Esophagus muscularis mucosa (tissue), 4 donors: ENCODE data around the gene ZNF775.

Experiments
- EP300 ChIP-seq: sonication (generic); formaldehyde crosslinking; IDR thresholded peaks from one replicate; pipeline ENCODE4 v1.6.1; 2017; ENCODE audit warnings: antibody characterized with exemption
- POLR2A ChIP-seq: fragments of 450-650 bp; IDR thresholded peaks from one replicate; pipeline ENCODE4 v1.6.1; 2017; ENCODE audit warnings: antibody characterized with exemption, moderate library complexity, mild to moderate bottlenecking, low read depth
- POLR2AphosphoS5 ChIP-seq, 2 donors: sonication (generic); formaldehyde crosslinking; IDR thresholded peaks; one replicate each; pipeline ENCODE4 v1.6.1; 2017; ENCODE audit warnings: antibody characterized with exemption in 2 of 2
- TF ChIP-seq, protein P1 (sequence below), 3 experiments: fragments of 200-600 bp in 2 of 3; fragments of 450-650 bp in 1 of 3; sonication (generic) in 2 of 3; IDR thresholded peaks; one replicate each; pipeline ENCODE4 v1.5.1; 2017 to 2019; ENCODE audit warnings: antibody characterized with exemption in 3 of 3, mild to moderate bottlenecking in 2 of 3, moderate library complexity in 1 of 3

DNA sequence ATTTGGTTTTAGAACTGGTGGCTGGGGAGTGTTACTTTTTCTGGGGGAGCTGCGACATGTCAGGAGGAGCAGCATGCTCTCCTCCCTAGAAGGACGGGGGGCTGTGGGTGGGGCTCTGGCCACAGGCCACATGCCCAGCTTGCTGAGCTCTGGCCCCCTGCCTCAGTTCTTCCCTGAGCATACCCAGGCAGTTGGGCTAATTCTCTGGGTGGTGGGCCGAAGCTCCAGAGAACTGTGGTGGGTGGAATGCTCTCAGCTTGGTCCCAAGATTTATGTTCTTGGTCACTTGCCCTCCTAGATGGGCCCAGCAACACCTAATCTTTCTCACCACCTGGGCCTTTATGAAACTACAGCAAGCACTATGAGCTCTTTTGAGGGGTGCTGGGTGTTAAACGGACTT lies 5.1 kb upstream of the ZNF775 start:
- TF ChIP-seq, protein P1, sequence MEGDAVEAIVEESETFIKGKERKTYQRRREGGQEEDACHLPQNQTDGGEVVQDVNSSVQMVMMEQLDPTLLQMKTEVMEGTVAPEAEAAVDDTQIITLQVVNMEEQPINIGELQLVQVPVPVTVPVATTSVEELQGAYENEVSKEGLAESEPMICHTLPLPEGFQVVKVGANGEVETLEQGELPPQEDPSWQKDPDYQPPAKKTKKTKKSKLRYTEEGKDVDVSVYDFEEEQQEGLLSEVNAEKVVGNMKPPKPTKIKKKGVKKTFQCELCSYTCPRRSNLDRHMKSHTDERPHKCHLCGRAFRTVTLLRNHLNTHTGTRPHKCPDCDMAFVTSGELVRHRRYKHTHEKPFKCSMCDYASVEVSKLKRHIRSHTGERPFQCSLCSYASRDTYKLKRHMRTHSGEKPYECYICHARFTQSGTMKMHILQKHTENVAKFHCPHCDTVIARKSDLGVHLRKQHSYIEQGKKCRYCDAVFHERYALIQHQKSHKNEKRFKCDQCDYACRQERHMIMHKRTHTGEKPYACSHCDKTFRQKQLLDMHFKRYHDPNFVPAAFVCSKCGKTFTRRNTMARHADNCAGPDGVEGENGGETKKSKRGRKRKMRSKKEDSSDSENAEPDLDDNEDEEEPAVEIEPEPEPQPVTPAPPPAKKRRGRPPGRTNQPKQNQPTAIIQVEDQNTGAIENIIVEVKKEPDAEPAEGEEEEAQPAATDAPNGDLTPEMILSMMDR (IDR thresholded peaks at IDR 0.05): no peak
- TF ChIP-seq POLR2A: no peak
- no peak for TF ChIP-seq EP300
- TF ChIP-seq POLR2AphosphoS5 (IDR thresholded peaks at IDR 0.05): no peak
